ENCODE results near the gene TTC6.

TTC6 gene

DNA sequence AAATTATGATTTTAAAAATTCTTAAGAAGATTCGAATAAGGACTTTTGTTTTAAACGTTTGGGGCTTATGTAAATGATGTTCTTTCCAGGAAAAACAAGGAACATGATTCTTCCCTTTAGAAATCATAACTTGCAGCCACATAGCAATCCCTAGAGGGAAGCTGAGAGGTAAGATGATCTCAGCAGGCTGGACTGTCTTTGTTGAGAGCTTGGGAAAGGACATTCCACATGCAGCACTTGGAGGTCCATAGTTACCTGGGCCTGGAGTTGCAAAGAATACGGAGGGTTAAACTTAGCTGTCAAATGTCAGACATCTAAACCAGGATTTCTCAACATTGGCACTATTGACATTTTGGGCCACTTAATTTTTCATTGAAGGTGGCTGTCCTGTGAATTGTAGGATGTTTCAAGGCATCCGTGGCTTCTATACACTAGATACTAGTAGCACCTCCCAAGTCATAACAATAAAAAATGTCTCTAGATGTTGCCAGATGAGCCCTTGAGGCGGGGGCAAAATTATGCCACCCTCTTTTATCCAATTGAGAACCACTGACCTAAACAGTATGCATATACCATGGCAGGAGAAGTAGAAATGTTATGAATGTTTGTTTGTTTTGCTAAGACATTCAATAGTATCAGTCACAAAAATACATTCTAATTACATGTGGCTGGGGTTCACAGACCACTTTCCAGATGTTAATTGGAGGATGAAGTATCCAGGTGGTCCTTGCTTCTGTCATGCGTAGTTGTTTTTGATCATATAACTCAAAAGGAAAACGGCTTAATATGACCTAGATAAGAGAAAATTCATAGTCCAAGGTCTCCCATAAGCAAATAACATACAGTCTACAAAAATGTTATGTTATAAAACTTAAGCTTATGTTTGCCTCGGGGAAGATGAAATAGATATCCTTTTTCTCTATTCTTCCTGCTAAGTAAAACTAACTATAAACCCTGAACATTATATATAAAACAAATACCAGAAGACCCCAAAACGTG, 30.5 kb downstream of the TTC6 start:
- no peak for DNase-seq (ENCODE audit: low read depth)

DNA sequence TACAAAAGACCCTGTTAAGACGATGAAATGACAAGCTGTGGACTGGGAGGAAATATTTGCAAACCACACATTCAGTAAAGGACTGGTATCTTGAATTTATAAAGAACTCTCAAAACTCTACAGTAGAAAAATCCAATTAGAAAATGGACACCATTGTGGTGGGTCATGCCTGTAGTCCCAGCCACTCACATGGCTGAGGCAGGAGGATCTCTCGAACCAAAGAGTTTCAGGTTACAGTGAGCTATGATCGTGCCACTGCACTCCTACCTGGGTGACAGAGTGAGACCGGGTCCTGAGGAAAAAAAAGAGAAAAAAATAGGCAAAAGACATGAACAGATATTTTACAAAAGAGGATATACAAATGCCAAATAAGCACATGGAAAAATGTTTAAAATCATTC, 41.9 kb downstream of the TTC6 start:
- no peak for DNase-seq (ENCODE audit: low read depth)

DNA sequence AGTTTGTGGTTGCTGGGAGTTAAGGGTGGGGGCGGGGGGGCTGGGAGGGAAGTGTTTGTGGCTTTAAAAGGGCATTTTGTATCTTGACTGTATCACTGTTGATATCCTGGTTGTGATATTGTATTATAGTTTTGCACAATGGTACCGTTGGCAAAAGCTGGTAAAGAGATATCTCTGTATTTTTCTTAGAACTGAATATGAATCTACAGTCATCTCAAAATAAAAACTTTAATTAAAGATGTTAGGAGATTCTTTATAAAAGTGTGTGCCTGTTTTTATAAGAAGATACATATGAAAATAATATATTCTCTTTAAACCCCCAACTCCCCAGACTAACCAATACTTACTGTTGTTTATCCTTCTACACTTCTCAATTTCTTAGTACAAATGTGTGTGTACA, 43.2 kb downstream of the TTC6 start:
- DNase-seq (ENCODE audit: low read depth): no peak

DNA sequence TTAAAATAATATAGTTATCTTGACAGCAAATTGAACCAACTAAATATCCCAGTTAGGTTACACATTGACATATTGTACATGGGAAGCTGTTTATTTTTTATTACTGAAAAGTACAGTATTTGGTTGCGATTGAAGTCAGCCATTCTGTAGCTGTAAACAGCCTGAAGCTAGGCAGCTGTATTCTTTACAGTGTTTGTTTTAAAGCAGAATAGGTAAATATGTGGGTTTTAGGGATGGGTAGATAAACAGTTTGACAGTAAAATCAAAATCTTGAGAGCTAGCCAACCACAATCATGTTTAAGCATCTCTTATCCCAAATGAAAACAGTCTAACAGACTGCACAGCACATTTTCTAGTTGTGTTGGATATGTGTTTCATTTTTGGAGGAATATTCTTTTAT, 45.7 kb downstream of the TTC6 start:
- no peak for DNase-seq (ENCODE audit: low read depth)

DNA sequence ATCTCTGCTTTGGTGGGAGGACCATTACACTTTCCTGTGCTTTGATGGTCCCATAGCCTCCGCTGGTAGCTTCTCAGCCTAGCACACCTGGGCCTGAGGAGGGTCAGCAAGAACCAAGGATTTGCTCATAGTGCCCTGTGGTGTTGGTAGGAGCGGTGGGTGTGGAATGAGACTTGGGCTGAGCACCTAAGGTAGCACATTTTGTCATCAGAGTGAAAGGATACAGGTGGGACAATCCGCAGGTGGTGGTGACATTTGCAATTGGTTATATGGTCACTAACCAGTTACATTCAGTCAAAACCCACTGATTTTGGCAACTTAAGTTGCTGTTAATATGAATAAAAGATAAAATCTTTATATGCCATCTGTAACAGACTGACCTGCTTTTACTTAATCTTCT, 46.7 kb downstream of the TTC6 start:
- no peak for DNase-seq (ENCODE audit: low read depth)

DNA sequence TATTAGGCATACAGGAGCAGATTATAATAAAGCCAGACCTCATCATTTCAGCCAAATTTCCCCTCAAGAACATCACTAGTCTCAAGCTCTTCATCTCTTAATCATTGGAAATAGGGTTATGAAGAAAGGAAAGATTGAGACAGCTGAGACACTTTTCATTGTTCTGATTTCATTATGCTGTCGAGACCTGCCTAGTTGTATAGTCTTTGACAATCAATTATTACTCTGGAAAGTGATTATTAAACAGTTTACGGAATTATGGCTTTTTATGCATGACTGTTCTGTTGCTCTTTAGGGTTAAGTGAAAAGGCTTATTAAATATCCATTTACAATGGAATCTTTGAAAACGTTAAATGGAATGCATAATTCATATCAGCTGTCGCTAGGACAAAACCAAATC, 48.3 kb downstream of the TTC6 start:
- no peak for DNase-seq (ENCODE audit: low read depth)
